ENCODE data around the gene MEX3D. TPM values are rescaled to one million over a fixed set of nuclear protein-coding genes. Genes with fewer than 3 reads are reported as not detected.

Gene MEX3D
- total RNA-seq, 4 donors from 2014 or later = 11.6 to 20.0 (median 15.6) TPM

DNA sequence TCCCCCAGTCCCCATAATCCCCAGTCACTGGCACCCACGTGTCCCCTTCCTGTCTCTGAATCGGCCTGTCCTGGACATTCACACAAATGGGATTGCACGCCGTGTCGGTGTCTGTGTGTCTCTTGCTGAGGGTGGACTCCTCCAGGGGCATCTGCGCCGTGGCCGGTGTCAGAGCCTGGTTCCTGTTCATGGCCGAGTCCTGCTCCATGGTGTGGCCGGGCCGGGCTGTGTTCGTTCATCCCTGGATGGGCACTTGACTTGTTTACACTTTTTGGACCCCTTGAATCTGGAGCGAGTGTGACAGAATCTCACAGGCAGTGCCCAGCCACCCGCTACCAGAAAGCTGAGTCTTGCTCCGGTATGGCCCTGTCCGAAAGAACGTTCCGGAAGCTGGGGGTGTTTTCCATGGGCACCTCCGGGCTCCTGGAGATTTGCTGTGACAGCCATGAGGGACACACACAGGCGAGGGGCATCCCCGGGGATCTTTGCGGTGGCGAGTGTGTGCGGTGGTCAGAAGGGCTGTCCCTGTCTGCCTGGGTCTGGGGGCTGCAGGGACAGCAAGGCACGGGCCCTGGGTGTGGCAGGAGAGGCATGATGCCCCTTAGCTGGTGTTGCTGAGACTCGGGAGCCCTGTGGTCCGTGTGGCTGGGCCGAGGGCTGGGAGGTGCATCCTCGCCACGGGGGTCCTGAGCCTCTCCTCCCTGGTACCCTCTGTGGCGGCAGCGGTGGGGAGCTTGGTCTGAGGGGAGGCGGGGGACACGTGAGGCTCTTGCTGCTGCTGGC, 6.4 kb upstream of the MEX3D start:
- no peak for DNase-seq
- Histone ChIP-seq H3K9me3 (no peaks in the 10 kb centered on the region), H3K36me3 (peaks cover 0 to 23% (median 0%) of the 10 kb centered on the region in 3 donors), H3K27me3 (no peaks in the 10 kb centered on the region), H3K4me1 (no peaks in the 10 kb centered on the region), H3K4me3 (no peak overlapping the region), H3K27ac (no peak overlapping the region)
- no peak for TF ChIP-seq POLR2A (IDR thresholded peaks at IDR 0.05)
- TF ChIP-seq, protein P1, sequence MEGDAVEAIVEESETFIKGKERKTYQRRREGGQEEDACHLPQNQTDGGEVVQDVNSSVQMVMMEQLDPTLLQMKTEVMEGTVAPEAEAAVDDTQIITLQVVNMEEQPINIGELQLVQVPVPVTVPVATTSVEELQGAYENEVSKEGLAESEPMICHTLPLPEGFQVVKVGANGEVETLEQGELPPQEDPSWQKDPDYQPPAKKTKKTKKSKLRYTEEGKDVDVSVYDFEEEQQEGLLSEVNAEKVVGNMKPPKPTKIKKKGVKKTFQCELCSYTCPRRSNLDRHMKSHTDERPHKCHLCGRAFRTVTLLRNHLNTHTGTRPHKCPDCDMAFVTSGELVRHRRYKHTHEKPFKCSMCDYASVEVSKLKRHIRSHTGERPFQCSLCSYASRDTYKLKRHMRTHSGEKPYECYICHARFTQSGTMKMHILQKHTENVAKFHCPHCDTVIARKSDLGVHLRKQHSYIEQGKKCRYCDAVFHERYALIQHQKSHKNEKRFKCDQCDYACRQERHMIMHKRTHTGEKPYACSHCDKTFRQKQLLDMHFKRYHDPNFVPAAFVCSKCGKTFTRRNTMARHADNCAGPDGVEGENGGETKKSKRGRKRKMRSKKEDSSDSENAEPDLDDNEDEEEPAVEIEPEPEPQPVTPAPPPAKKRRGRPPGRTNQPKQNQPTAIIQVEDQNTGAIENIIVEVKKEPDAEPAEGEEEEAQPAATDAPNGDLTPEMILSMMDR (IDR thresholded peaks at IDR 0.05) = no peak

GRCh38 chr19:1572795-1573194, 4.7 kb upstream of the MEX3D start:
- DNase-seq = no peak
- Histone ChIP-seq H3K4me3 (no peak overlapping the region), H3K36me3 (peaks cover 0 to 10% (median 0%) of the 10 kb centered on the region in 3 donors), H3K4me1 (peaks cover 0 to 7% (median 5%) of the 10 kb centered on the region in 4 donors), H3K27ac (no peak overlapping the region), H3K9me3 (no peaks in the 10 kb centered on the region), H3K27me3 (no peaks in the 10 kb centered on the region)
- no peak for TF ChIP-seq POLR2A (IDR thresholded peaks at IDR 0.05)
- TF ChIP-seq, protein P1 (IDR thresholded peaks at IDR 0.05) = no peak

DNA sequence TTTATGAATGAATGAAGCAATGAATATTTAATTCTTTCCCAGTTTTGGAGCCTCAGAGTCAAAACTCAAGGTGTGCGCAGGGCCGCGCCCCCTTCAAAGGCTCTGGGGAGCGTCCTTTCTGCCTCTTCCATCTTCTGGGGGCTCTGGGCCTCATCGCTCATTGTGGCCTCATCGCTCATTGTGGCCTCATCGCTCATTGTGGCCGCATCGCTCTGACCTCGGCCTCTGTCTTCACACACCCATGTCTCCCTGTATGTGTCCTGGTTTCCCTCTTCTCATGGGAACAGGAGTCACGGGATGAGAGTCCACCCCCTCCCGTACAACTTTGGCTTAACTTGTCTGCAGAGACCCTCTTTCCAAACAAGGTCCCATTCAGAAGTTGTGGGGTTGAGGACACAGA, 3.2 kb upstream of the MEX3D start:
- Histone ChIP-seq H3K27ac (no peak overlapping the region), H3K9me3 (no peaks in the 10 kb centered on the region), H3K27me3 (no peaks in the 10 kb centered on the region), H3K4me1 (peaks cover 0 to 15% (median 5%) of the 10 kb centered on the region in 4 donors), H3K4me3 (no peak overlapping the region), H3K36me3 (no peaks in the 10 kb centered on the region)
- DNase-seq = no peak
- TF ChIP-seq, protein P1 (IDR thresholded peaks at IDR 0.05) = no peak
- no peak for TF ChIP-seq POLR2A (IDR thresholded peaks at IDR 0.05)

DNA sequence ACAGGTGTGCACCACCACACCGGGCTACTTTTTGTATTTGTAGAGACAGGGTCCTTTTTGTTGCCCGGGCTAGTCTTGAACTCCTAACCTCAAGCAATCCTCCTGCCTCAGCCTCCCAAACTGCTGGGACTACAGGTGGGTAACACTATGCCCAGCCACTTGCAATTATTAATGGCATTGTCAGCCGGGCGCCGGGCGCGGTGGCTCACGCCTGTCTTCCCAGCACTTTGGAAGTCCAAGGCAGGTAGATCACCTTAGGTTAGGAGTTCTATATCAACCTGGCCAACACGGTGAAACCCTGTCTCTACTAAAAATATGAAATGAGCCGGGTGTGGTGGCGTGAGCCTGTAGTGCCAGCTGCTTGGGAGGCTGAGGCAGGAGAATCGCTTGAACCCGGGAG, 2.7 kb upstream of the MEX3D start:
- Histone ChIP-seq H3K27me3 (no peaks in the 10 kb centered on the region), H3K36me3 (no peaks in the 10 kb centered on the region)
- DNase-seq = no peak

DNA sequence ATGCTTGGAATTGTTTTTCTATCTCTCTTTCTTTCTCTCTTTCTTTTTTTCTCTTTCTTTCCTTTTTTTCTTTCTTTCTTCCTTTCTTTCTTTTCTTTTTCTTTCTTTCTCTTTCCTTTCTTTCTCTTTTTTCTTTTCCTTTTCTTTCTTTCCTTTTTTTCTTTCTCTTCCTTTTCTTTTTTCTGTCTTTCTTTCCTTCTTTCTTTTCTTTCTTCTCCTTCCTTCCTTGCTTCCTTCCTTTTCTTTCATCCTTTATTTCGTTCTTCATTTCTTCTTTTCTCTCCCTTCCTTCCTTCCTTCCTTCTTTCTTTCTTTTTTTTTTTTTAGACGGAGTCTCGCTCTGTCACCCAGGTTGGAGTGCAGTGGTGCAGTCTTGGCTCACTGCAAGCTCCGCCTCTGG, 1.9 kb upstream of the MEX3D start:
- TF ChIP-seq, protein P1 (IDR thresholded peaks at IDR 0.05) = no peak
- no peak for TF ChIP-seq POLR2A (IDR thresholded peaks at IDR 0.05)
- H3K36me3 ChIP-seq = no peaks in the 10 kb centered on the region
- H3K9me3 ChIP-seq = no peaks in the 10 kb centered on the region
- H3K27me3 ChIP-seq = no peaks in the 10 kb centered on the region
- DNase-seq = no peak
- no peak overlapping the region for H3K27ac ChIP-seq
- peaks cover 0 to 17% (median 9%) of the 10 kb centered on the region in 4 donors for H3K4me1 ChIP-seq
- no peak overlapping the region for H3K4me3 ChIP-seq

More for the DNA sequence above, 2.7 kb upstream of the MEX3D start:
- H3K9me3 ChIP-seq = no peaks in the 10 kb centered on the region
- H3K27ac ChIP-seq = no peak overlapping the region
- peaks cover 0 to 15% (median 7%) of the 10 kb centered on the region in 4 donors for H3K4me1 ChIP-seq
- no peak for TF ChIP-seq POLR2A (IDR thresholded peaks at IDR 0.05)
- TF ChIP-seq, protein P1 (IDR thresholded peaks at IDR 0.05) = no peak
- H3K4me3 ChIP-seq = no peak overlapping the region
